IMR-90 (cell line): ENCODE results near the gene COPS7B. TPM values are rescaled to one million over a fixed set of nuclear protein-coding genes. Genes with fewer than 3 reads are reported as not detected.

Source experiments
- ATAC-seq: fragments of 200-7000 bp; cut with Tn5 transposase; 2 replicates; pipeline ENCODE4 v1.9.1; 2020; ENCODE audit warnings: low read depth, mild to moderate bottlenecking, moderate library complexity
- BruUV-seq: library from RNA; stranded (reverse); fragments of 400-500 nt; replicated peaks from 2 replicates; lab custom pipeline; 2021; lab: Mats Ljungman, UMichigan
- CTCF ChIA-PET: fragments of 300-600 bp; formaldehyde crosslinking; extraction: SDS; loops from one replicate; lab custom pipeline; 2021; ENCODE audit warnings: antibody characterized with exemption; lab: Yijun Ruan, JAX
- POLR2A ChIA-PET: fragments of 300-600 bp; sonication (Branson Sonifier 250); formaldehyde crosslinking; loops from one replicate; lab custom pipeline; 2022; ENCODE audit warnings: antibody characterized with exemption; ENCODE audit not compliant: unreplicated experiment; lab: Charles Lee
- DNase-seq: peaks from one replicate; pipeline ENCODE4 v3.0.0; 2013
- H2AFZ ChIP-seq: replicated peaks from 2 replicates; pipeline ENCODE3; 2013; ENCODE audit warnings: low read length, mild to moderate bottlenecking; ENCODE audit not compliant: poor library complexity
- H2AK5ac ChIP-seq: 2 replicates; pipeline ENCODE4 v1.6.1; 2013; ENCODE audit warnings: low read depth, low read length, inconsistent platforms
- H2AK9ac ChIP-seq: replicated peaks from 2 replicates; pipeline ENCODE3; 2013; ENCODE audit warnings: mild to moderate bottlenecking, low read depth, low read length, moderate library complexity; ENCODE audit not compliant: poor library complexity
- H2BK120ac ChIP-seq: 2 replicates; pipeline ENCODE4 v1.6.1; 2013; ENCODE audit warnings: low read depth, low read length, inconsistent platforms
- H2BK15ac ChIP-seq: 3 replicates; pipeline ENCODE4 v1.6.1; 2013; ENCODE audit warnings: low read depth, low read length, inconsistent platforms
- H2BK20ac ChIP-seq: 2 replicates; pipeline ENCODE4 v1.6.1; 2013; ENCODE audit warnings: low read depth, mild to moderate bottlenecking, inconsistent platforms, low read length, moderate library complexity
- H2BK5ac ChIP-seq: 2 replicates; pipeline ENCODE4 v1.6.1; 2013; ENCODE audit warnings: mild to moderate bottlenecking, low read depth, low read length, inconsistent platforms; ENCODE audit not compliant: poor library complexity, severe bottlenecking
- H3K14ac ChIP-seq: replicated peaks from 2 replicates; pipeline ENCODE4 v1.6.1; 2013; ENCODE audit warnings: low read depth, low read length, inconsistent platforms
- H3K18ac ChIP-seq: 2 replicates; pipeline ENCODE4 v1.6.1; 2013; ENCODE audit warnings: low read depth, low read length, control low read depth
- H3K23ac ChIP-seq: 2 replicates; pipeline ENCODE4 v1.6.1; 2013; ENCODE audit warnings: low read depth, low read length, inconsistent platforms
- H3K27ac ChIP-seq: 2 replicates; pipeline ENCODE4 v1.5.1; 2013; ENCODE audit warnings: mild to moderate bottlenecking, control low read depth, low read length; ENCODE audit not compliant: insufficient read depth
- H3K27me3 ChIP-seq: 2 replicates; pipeline ENCODE4 v1.6.1; 2013; ENCODE audit warnings: low read length; ENCODE audit not compliant: control insufficient read depth, insufficient read depth
- H3K36me3 ChIP-seq: 2 replicates; pipeline ENCODE4 v1.6.1; 2013; ENCODE audit warnings: low read length, mixed read lengths; ENCODE audit not compliant: control insufficient read depth, insufficient read depth
- H3K4ac ChIP-seq: 2 replicates; pipeline ENCODE4 v1.6.1; 2013; ENCODE audit warnings: low read depth, low read length, inconsistent platforms
- H3K4me1 ChIP-seq: 2 replicates; pipeline ENCODE4 v1.6.1; 2013; ENCODE audit warnings: low read length, mixed read lengths; ENCODE audit not compliant: control insufficient read depth, insufficient read depth
- H3K4me2 ChIP-seq: 2 replicates; pipeline ENCODE4 v1.6.1; 2013; ENCODE audit warnings: low read depth, mild to moderate bottlenecking, control low read depth, low read length, moderate library complexity
- H3K4me3 ChIP-seq: 2 replicates; pipeline ENCODE4 v1.5.1; 2013; ENCODE audit warnings: low read depth, mild to moderate bottlenecking, control low read depth, low read length, moderate library complexity; ENCODE audit not compliant: insufficient read depth
- H3K56ac ChIP-seq: 2 replicates; pipeline ENCODE4 v1.6.1; 2013; ENCODE audit warnings: low read length, inconsistent platforms; ENCODE audit not compliant: insufficient read depth; ENCODE audit errors: extremely low read depth
- H3K79me1 ChIP-seq, 2 experiments: 2 replicates each; pipeline ENCODE4 v1.6.1; 2013; ENCODE audit warnings: low read length in 2 of 2, inconsistent platforms in 1 of 2, low read depth in 1 of 2
- H3K9ac ChIP-seq: 2 replicates; pipeline ENCODE4 v1.6.1; 2013; ENCODE audit warnings: low read depth, low read length, control low read depth
- H3K9me1 ChIP-seq: 2 replicates; pipeline ENCODE4 v1.6.1; 2013; ENCODE audit warnings: low read length, inconsistent platforms; ENCODE audit not compliant: insufficient read depth
- H3K9me3 ChIP-seq: 2 replicates; pipeline ENCODE4 v1.6.1; 2013; ENCODE audit warnings: low read length; ENCODE audit not compliant: control insufficient read depth, insufficient read depth
- H4K20me1 ChIP-seq: 2 replicates; pipeline ENCODE4 v1.6.1; 2013; ENCODE audit warnings: low read length, inconsistent platforms; ENCODE audit not compliant: insufficient read depth
- H4K5ac ChIP-seq: 2 replicates; pipeline ENCODE4 v1.6.1; 2013; ENCODE audit warnings: mild to moderate bottlenecking, low read depth, low read length, control low read depth
- H4K8ac ChIP-seq, 2 experiments: 2 replicates each; pipeline ENCODE4 v1.6.1; 2013; ENCODE audit warnings: low read depth in 2 of 2, low read length in 2 of 2, control low read depth in 1 of 2, inconsistent platforms in 1 of 2
- H4K91ac ChIP-seq: 2 replicates; pipeline ENCODE4 v1.6.1; 2013; ENCODE audit warnings: low read depth, low read length, inconsistent platforms; ENCODE audit not compliant: insufficient read depth
- BHLHE40 ChIP-seq: fragments of 150-350 bp; IDR thresholded peaks from 2 replicates; pipeline ENCODE4 v1.6.1; 2016; ENCODE audit warnings: mild to moderate bottlenecking, low read depth, low read length
- POLR2A ChIP-seq: IDR thresholded peaks from 2 replicates; pipeline ENCODE4 v1.6.1; 2012; ENCODE audit warnings: mild to moderate bottlenecking, low read depth, low read length
- RFX5 ChIP-seq: IDR thresholded peaks from 2 replicates; pipeline ENCODE4 v1.8.0; 2012; ENCODE audit warnings: low read depth, mild to moderate bottlenecking, low read length, moderate library complexity
- dilution Hi-C: fragments of 300-500 bp; cut with HindIII; formaldehyde crosslinking; loops from one replicate; pipeline ENCODE4 v1.14.3; 2018; ENCODE audit warnings: low sequenced_read_pairs; ENCODE audit not compliant: unreplicated experiment
- in situ Hi-C: fragments of 300-500 bp; cut with MboI; formaldehyde crosslinking; loops from 3 replicates; pipeline ENCODE4 v1.14.3; 2019; ENCODE audit warnings: low sequenced_read_pairs, inconsistent platforms, mixed read lengths
- intact Hi-C: fragments of 100-400 bp; cut with micrococcal nuclease; formaldehyde crosslinking; loops from 2 replicates; pipeline ENCODE4 v1.10.0; 2022
- polyA plus RNA-seq, 3 experiments: library from polyadenylated mRNA; depleted of rRNA; stranded (reverse); fragments of >200 nt; gene quantifications; 2 replicates each; pipeline ENCODE4 v1.2.3, GENCODE V29; 2012; ENCODE audit warnings: low replicate concordance in 1 of 3
- total RNA-seq: library from RNA; depleted of rRNA; stranded (reverse); fragments of >200 nt; gene quantifications from 2 replicates; pipeline ENCODE4 v1.2.3, GENCODE V29; 2012
- TF ChIP-seq, protein P1 (sequence below): fragments of 150-350 bp; IDR thresholded peaks from 2 replicates; pipeline ENCODE4 v1.6.1; 2016; ENCODE audit warnings: low read depth, mild to moderate bottlenecking, low read length, moderate library complexity, borderline replicate concordance

Gene COPS7B
- total and polyA plus RNA-seq, 2 of the 4 experiments (the other 2 are of a cell fraction): 23.1 to 54.1 TPM

GRCh38 chr2:231810905-231811304 is 24.7 kb downstream of the COPS7B start:
- no peak for TF ChIP-seq RFX5
- TF ChIP-seq, protein P1, sequence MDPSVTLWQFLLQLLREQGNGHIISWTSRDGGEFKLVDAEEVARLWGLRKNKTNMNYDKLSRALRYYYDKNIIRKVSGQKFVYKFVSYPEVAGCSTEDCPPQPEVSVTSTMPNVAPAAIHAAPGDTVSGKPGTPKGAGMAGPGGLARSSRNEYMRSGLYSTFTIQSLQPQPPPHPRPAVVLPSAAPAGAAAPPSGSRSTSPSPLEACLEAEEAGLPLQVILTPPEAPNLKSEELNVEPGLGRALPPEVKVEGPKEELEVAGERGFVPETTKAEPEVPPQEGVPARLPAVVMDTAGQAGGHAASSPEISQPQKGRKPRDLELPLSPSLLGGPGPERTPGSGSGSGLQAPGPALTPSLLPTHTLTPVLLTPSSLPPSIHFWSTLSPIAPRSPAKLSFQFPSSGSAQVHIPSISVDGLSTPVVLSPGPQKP: no peak
- 0 out of 2 replicates have a peak, but pooled peaks have one; percentile 14 for TF ChIP-seq BHLHE40
- no peak for TF ChIP-seq POLR2A
- peaks cover 3% of the 10 kb centered on the region; the same call in 1 of the 2 replicates for H3K9me3 ChIP-seq
- peaks cover 3% of the 10 kb centered on the region; the same call in 1 of the 2 replicates for H3K4me1 ChIP-seq
- intact Hi-C loops (no loop called here), dilution Hi-C loops (no loop called here), in situ Hi-C loops (loop anchor here (10.0 kb wide), 1 partner anchor 54 kb away; no protein-coding TSS in a partner anchor)
- H2AFZ ChIP-seq: no peak overlapping the region
- ATAC-seq (peak; percentile 94), DNase-seq (peak; percentile 89)
- BruUV-seq: no TSS peak
- no peaks in the 10 kb centered on the region for H3K27me3 ChIP-seq
- no peak overlapping the region for H3K4me3 ChIP-seq
- H2BK20ac ChIP-seq: peak overlapping the region; percentile 8
- no peak overlapping the region for H3K56ac ChIP-seq
- no peak overlapping the region; the same call in 2 of the 3 replicates for H2BK15ac ChIP-seq
- H3K4me2 ChIP-seq: no peak overlapping the region
- H3K27ac ChIP-seq: no peak overlapping the region
- H2BK120ac ChIP-seq: 0 out of 2 replicates have a peak overlapping the region, but pooled peaks have one; percentile 9
- no peak overlapping the region for H3K14ac ChIP-seq
- H4K8ac ChIP-seq: 0 out of 4 replicates have a peak overlapping the region, but pooled peaks of 1 of the 2 experiments have one; percentile 36
- no peak overlapping the region for H4K5ac ChIP-seq
- H3K4ac ChIP-seq: no peak overlapping the region
- no peak overlapping the region for H3K23ac ChIP-seq
- no peaks in the 10 kb centered on the region; the same call in 1 of the 2 replicates for H4K20me1 ChIP-seq
- peaks cover 22% of the 10 kb centered on the region for H3K36me3 ChIP-seq
- CTCF ChIA-PET: interaction anchor here (0.8 to 1.2 kb wide), 2 partner anchors 10 kb away, joined by 3 to 7 read pairs; no protein-coding TSS in a partner anchor
- no peak overlapping the region for H2BK5ac ChIP-seq
- H4K91ac ChIP-seq: no peak overlapping the region
- H3K9ac ChIP-seq: no peak overlapping the region
- H3K79me1 ChIP-seq: peaks cover 6 to 11% of the 10 kb centered on the region in 2 experiments; a peak in 3 of 4 replicates
- POLR2A ChIA-PET: no interaction called here
- no peak overlapping the region for H2AK5ac ChIP-seq
- no peak overlapping the region for H2AK9ac ChIP-seq
- peaks cover 17% of the 10 kb centered on the region for H3K9me1 ChIP-seq
- H3K18ac ChIP-seq: no peak overlapping the region
